GM18508 (cell line): ENCODE results near the gene DIPK1B.

ENCODE experiments used
- ATAC-seq: cut with Tn5 transposase; IDR thresholded peaks from one replicate; pipeline ENCODE4 v1.9.1; 2021; ENCODE audit warnings: moderate number of reproducible peaks; ENCODE audit not compliant: insufficient read depth, unreplicated experiment

The DIPK1B gene

GRCh38 chr9:136732444-136733178, 20.2 kb downstream of the DIPK1B start:
- ATAC-seq = no peak

- no peak for ATAC-seq
These were observed 21.2 kb downstream of the DIPK1B start for GRCh38 chr9:136733611-136734010.

DNA sequence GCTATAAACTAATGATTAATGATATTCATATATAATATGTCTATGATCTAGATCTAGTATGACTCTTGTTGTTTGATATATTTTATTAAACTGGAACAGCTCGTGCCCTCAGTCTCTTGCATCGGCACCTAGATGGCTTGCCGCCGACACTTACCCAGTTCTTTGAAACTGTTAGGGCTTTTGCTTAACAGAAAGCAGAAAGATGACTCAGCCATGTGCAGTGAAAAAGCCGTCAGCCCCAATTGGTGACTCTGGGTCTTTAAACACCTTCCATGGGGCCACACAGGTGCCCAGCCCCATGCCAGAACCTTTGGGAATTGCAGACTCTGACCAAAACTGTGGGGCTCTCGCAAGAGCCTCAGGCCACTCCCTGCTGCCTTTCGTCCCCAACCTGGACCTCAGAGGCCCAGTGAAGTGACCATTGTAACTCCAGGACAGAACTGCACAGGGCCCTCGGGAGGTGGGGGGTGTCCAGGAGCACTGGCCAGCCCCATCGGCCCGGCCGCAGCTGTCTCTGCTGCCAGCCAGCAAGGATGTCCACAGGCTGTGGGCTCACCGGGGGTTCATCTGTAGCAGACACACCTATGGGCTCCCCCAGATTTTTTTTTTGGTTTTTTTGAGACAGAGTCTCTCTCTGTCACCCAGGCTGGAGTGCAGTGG, 22.6 kb downstream of the DIPK1B start:
- no peak for ATAC-seq

DNA sequence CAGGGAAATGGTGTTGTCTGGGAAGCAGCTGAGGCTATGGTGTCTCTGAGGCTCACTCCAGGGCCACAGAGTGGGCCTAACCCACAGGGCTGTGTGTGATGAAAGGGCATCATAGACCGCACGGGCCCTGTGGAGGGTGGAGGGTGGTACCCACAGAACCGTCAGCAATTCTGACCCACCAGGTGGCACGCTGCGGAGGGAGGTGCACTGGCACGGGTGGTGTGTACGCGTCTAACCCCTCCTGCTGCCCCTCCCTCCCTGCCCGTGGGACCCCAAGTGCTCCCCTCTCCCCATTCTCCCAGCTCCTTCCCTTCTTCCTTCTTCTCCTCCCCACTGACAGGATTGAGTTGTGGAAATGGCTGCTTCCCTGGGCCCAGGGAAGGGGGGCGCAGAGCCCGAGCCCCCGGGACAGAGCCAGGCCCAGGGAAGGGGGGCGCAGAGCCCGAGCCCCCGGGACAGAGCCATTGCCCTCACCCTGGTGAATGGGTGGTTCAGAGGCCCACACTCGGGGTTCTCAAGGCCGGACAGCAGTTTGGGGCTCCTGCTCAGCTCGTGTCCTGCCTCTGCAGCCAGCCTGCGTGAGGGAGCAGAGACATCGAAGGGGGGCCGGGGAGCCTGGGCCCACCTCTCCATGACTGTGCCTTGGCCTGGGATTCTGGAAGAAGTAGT, 23.6 kb downstream of the DIPK1B start:
- ATAC-seq = no peak

GRCh38 chr9:136738960-136739359, 26.6 kb downstream of the DIPK1B start:
- no peak for ATAC-seq

DNA sequence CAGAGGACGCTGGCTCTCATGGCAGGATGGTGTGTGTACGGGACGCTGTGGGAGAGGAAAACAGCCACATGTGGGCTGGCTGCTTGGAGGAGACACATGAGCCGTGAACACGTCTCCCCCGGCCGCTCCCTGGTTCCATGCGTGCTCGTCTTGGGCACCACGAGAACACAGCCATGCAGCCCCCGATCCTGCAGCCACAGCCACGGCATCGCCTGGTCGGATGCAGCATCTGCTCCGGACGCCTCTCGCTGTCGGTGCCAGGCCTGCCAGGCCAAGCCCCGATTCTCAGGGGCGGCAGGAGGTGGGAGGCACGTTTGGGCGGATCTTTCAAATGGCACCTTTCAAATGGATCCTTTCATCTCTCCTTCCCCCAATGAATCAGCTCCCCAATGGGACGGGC, 27.1 kb downstream of the DIPK1B start:
- ATAC-seq = no peak

- ATAC-seq = no peak
These were observed 27.7 kb downstream of the DIPK1B start for GRCh38 chr9:136740069-136740468.

GRCh38 chr9:136740491-136740890, 28.1 kb downstream of the DIPK1B start:
- ATAC-seq = no peak

- no peak for ATAC-seq
These were observed 28.9 kb downstream of the DIPK1B start for GRCh38 chr9:136740971-136741882.

DNA sequence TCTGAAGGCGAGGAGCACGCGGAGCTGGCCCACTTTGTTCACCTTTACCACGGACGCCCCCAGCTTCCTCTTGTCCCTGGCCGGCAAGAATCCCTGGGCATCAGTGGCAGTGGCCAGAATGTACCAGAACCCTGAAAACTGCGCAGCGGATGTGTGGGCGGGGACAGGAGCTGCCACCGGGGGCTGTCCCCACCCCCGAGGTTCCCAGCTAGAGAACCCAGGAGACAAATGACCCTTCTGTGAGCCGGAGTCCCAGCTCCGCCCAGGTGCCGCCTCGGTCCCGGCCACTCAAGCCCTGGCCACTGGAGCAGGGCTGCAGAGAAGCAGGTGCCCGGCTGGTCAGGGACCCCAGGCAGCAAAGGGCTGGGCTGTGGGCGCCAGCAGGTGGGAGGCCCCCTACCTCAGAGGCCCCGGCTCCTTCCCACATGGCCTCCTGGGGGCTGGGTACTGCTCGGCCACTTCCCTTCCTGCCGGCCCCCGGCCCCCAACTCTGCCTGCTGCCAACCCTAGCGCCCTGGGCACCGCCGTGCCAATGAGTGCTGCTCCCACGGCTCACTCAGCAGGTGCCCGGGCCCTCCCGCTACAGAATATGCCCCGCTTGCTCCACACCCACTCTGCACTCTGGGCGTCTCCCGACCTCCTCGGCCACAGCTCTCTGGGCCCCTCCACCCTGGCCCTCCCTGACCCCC, 29.7 kb downstream of the DIPK1B start:
- ATAC-seq = no peak

GRCh38 chr9:136742591-136743391, 30.4 kb downstream of the DIPK1B start, which contains the start of gene LCN10:
Gene LCN10, minus strand, starts transcription at chr9:136742940. Its CDS starts 37 bp downstream, at chr9:136742903.
- ATAC-seq = no peak

GRCh38 chr9:136743639-136744211, 31.4 kb downstream of the DIPK1B start:
- ATAC-seq = no peak

DNA sequence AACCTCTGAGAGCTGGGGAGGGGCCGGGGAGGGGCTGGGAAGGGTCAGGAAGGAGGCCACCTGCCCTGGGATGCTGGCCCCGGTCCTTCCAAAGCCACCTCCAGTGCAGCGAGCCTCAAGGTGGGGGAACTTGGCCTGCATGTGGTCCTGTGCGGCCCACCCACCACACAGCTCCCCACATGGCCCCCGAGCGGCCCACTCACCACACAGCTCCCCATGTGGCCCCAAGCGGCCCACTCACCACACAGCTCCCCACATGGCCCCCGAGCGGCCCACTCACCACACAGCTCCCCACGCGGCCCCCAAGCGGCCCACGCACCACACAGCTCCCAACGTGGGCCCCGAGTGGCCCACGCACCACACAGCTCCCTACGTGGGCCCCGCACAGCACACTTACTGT, 32.4 kb downstream of the DIPK1B start:
- ATAC-seq = no peak

DNA sequence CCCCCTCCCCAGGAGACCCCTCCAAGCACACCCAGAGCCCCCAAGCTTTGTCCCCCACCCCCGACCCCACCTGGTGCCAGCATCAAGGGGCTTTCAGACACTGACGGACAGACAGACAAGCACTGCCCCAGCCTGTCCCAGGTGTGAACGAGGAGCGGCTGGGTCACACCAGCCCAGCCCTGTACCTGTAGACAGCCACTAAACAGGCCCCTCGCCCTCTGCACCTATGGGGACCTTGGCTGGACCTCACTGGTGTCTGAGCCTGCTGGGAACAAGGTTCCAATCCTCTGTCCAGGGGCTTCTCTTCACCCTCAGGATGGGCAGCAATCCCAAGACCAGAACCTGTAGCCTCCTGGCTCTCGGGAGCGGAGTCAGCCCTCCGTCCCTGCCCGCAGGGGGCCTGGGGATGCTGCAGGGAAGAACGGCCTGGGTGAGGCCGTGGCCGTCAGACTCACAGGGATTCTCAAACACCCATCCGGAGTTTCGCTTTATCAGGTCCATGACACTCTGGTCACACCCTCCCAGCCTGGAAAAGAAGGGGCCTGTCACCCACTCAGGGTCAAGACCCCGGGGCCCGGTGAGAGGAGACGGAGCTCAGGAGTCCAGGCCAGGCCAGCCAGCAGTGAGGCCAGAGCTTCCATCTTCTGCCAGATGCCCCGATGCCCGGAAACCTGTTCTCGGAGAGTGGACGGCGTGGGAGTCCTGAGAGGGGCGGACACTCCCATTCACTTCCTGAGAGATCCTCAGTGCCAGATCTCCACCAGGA, 33.2 kb downstream of the DIPK1B start:
- ATAC-seq = no peak

- ATAC-seq = no peak
These were observed 33.8 kb downstream of the DIPK1B start for GRCh38 chr9:136746155-136746490.

DNA sequence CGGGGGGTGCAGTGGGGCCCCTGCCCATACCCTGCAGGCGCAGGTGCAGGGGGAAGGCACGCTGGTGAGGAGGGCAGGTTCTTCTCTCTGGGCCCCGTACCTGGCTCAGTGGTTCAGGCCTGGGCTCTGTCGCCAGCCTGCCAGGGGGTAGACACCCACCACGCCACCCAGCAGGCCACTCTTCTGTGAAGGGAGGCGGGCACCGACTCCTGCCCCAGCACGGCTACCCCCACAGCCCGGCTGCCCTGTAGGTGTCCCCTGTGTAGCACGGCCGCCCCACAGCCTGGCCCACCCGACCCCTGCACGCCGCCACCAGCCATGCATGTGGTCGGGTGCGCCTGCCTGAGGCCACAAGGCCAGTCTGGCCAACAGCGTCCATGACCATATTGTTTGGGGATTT, 34.2 kb downstream of the DIPK1B start:
- ATAC-seq = no peak

- ATAC-seq = no peak
These were observed 35.0 kb downstream of the DIPK1B start for GRCh38 chr9:136747161-136748060.
